IMR-90 (cell line): Measurements from ENCODE around the gene WHRN. TPM values are rescaled to one million over a fixed set of nuclear protein-coding genes. Genes with fewer than 3 reads are reported as not detected.

Source experiments
- ATAC-seq: fragments of 200-7000 bp; cut with Tn5 transposase; 2 replicates; pipeline ENCODE4 v1.9.1; 2020; ENCODE audit warnings: low read depth, mild to moderate bottlenecking, moderate library complexity
- BruUV-seq: library from RNA; stranded (reverse); fragments of 400-500 nt; replicated peaks from 2 replicates; lab custom pipeline; 2021; lab: Mats Ljungman, UMichigan
- CTCF ChIA-PET: fragments of 300-600 bp; formaldehyde crosslinking; extraction: SDS; loops from one replicate; lab custom pipeline; 2021; ENCODE audit warnings: antibody characterized with exemption; lab: Yijun Ruan, JAX
- POLR2A ChIA-PET: fragments of 300-600 bp; sonication (Branson Sonifier 250); formaldehyde crosslinking; loops from one replicate; lab custom pipeline; 2022; ENCODE audit warnings: antibody characterized with exemption; ENCODE audit not compliant: unreplicated experiment; lab: Charles Lee
- DNase-seq: peaks from one replicate; pipeline ENCODE4 v3.0.0; 2013
- H2AFZ ChIP-seq: replicated peaks from 2 replicates; pipeline ENCODE3; 2013; ENCODE audit warnings: low read length, mild to moderate bottlenecking; ENCODE audit not compliant: poor library complexity
- H2AK5ac ChIP-seq: 2 replicates; pipeline ENCODE4 v1.6.1; 2013; ENCODE audit warnings: low read depth, low read length, inconsistent platforms
- H2AK9ac ChIP-seq: replicated peaks from 2 replicates; pipeline ENCODE3; 2013; ENCODE audit warnings: mild to moderate bottlenecking, low read depth, low read length, moderate library complexity; ENCODE audit not compliant: poor library complexity
- H2BK120ac ChIP-seq: 2 replicates; pipeline ENCODE4 v1.6.1; 2013; ENCODE audit warnings: low read depth, low read length, inconsistent platforms
- H2BK15ac ChIP-seq: 3 replicates; pipeline ENCODE4 v1.6.1; 2013; ENCODE audit warnings: low read depth, low read length, inconsistent platforms
- H2BK20ac ChIP-seq: 2 replicates; pipeline ENCODE4 v1.6.1; 2013; ENCODE audit warnings: low read depth, mild to moderate bottlenecking, inconsistent platforms, low read length, moderate library complexity
- H2BK5ac ChIP-seq: 2 replicates; pipeline ENCODE4 v1.6.1; 2013; ENCODE audit warnings: mild to moderate bottlenecking, low read depth, low read length, inconsistent platforms; ENCODE audit not compliant: poor library complexity, severe bottlenecking
- H3K14ac ChIP-seq: replicated peaks from 2 replicates; pipeline ENCODE4 v1.6.1; 2013; ENCODE audit warnings: low read depth, low read length, inconsistent platforms
- H3K18ac ChIP-seq: 2 replicates; pipeline ENCODE4 v1.6.1; 2013; ENCODE audit warnings: low read depth, low read length, control low read depth
- H3K23ac ChIP-seq: 2 replicates; pipeline ENCODE4 v1.6.1; 2013; ENCODE audit warnings: low read depth, low read length, inconsistent platforms
- H3K27ac ChIP-seq: 2 replicates; pipeline ENCODE4 v1.5.1; 2013; ENCODE audit warnings: mild to moderate bottlenecking, control low read depth, low read length; ENCODE audit not compliant: insufficient read depth
- H3K27me3 ChIP-seq: 2 replicates; pipeline ENCODE4 v1.6.1; 2013; ENCODE audit warnings: low read length; ENCODE audit not compliant: control insufficient read depth, insufficient read depth
- H3K36me3 ChIP-seq: 2 replicates; pipeline ENCODE4 v1.6.1; 2013; ENCODE audit warnings: low read length, mixed read lengths; ENCODE audit not compliant: control insufficient read depth, insufficient read depth
- H3K4ac ChIP-seq: 2 replicates; pipeline ENCODE4 v1.6.1; 2013; ENCODE audit warnings: low read depth, low read length, inconsistent platforms
- H3K4me1 ChIP-seq: 2 replicates; pipeline ENCODE4 v1.6.1; 2013; ENCODE audit warnings: low read length, mixed read lengths; ENCODE audit not compliant: control insufficient read depth, insufficient read depth
- H3K4me2 ChIP-seq: 2 replicates; pipeline ENCODE4 v1.6.1; 2013; ENCODE audit warnings: low read depth, mild to moderate bottlenecking, control low read depth, low read length, moderate library complexity
- H3K4me3 ChIP-seq: 2 replicates; pipeline ENCODE4 v1.5.1; 2013; ENCODE audit warnings: low read depth, mild to moderate bottlenecking, control low read depth, low read length, moderate library complexity; ENCODE audit not compliant: insufficient read depth
- H3K56ac ChIP-seq: 2 replicates; pipeline ENCODE4 v1.6.1; 2013; ENCODE audit warnings: low read length, inconsistent platforms; ENCODE audit not compliant: insufficient read depth; ENCODE audit errors: extremely low read depth
- H3K79me1 ChIP-seq, 2 experiments: 2 replicates each; pipeline ENCODE4 v1.6.1; 2013; ENCODE audit warnings: low read length in 2 of 2, inconsistent platforms in 1 of 2, low read depth in 1 of 2
- H3K9ac ChIP-seq: 2 replicates; pipeline ENCODE4 v1.6.1; 2013; ENCODE audit warnings: low read depth, low read length, control low read depth
- H3K9me1 ChIP-seq: 2 replicates; pipeline ENCODE4 v1.6.1; 2013; ENCODE audit warnings: low read length, inconsistent platforms; ENCODE audit not compliant: insufficient read depth
- H3K9me3 ChIP-seq: 2 replicates; pipeline ENCODE4 v1.6.1; 2013; ENCODE audit warnings: low read length; ENCODE audit not compliant: control insufficient read depth, insufficient read depth
- H4K20me1 ChIP-seq: 2 replicates; pipeline ENCODE4 v1.6.1; 2013; ENCODE audit warnings: low read length, inconsistent platforms; ENCODE audit not compliant: insufficient read depth
- H4K5ac ChIP-seq: 2 replicates; pipeline ENCODE4 v1.6.1; 2013; ENCODE audit warnings: mild to moderate bottlenecking, low read depth, low read length, control low read depth
- H4K8ac ChIP-seq, 2 experiments: 2 replicates each; pipeline ENCODE4 v1.6.1; 2013; ENCODE audit warnings: low read depth in 2 of 2, low read length in 2 of 2, control low read depth in 1 of 2, inconsistent platforms in 1 of 2
- H4K91ac ChIP-seq: 2 replicates; pipeline ENCODE4 v1.6.1; 2013; ENCODE audit warnings: low read depth, low read length, inconsistent platforms; ENCODE audit not compliant: insufficient read depth
- CEBPB ChIP-seq: IDR thresholded peaks from 2 replicates; pipeline ENCODE4 v1.6.1; 2012; ENCODE audit warnings: low read depth, low read length, improper control_type of control experiment
- MXI1 ChIP-seq: IDR thresholded peaks from 2 replicates; pipeline ENCODE4 v1.6.1; 2012; ENCODE audit warnings: low read depth, mild to moderate bottlenecking, low read length, moderate library complexity, borderline replicate concordance
- NFE2L2 ChIP-seq: fragments of 150-350 bp; IDR thresholded peaks from 2 replicates; pipeline ENCODE4 v1.6.1; 2016; ENCODE audit warnings: low read depth, mild to moderate bottlenecking, low read length
- RCOR1 ChIP-seq: IDR thresholded peaks from 2 replicates; pipeline ENCODE4 v1.6.1; 2012; ENCODE audit warnings: mild to moderate bottlenecking, low read length, improper control_type of control experiment; ENCODE audit not compliant: insufficient replicate concordance
- USF2 ChIP-seq: fragments of 150-350 bp; IDR thresholded peaks from 2 replicates; pipeline ENCODE4 v1.6.1; 2017; ENCODE audit warnings: mild to moderate bottlenecking, antibody characterized with exemption, low read length, low read depth
- WGBS, 2 experiments: methylation state at CpG; one replicate each; pipeline versions ENCODE4 v1.1.5 to v1.1.7; 2013; ENCODE audit warnings: missing lambda C conversion rate in 2 of 2; ENCODE audit not compliant: insufficient read length in 1 of 2; ENCODE audit errors: extremely low coverage in 2 of 2; 5-methylcytosine and 5-hydroxymethylcytosine counted together
- dilution Hi-C: fragments of 300-500 bp; cut with HindIII; formaldehyde crosslinking; loops from one replicate; pipeline ENCODE4 v1.14.3; 2018; ENCODE audit warnings: low sequenced_read_pairs; ENCODE audit not compliant: unreplicated experiment
- in situ Hi-C: fragments of 300-500 bp; cut with MboI; formaldehyde crosslinking; loops from 3 replicates; pipeline ENCODE4 v1.14.3; 2019; ENCODE audit warnings: low sequenced_read_pairs, inconsistent platforms, mixed read lengths
- intact Hi-C: fragments of 100-400 bp; cut with micrococcal nuclease; formaldehyde crosslinking; loops from 2 replicates; pipeline ENCODE4 v1.10.0; 2022
- polyA plus RNA-seq, 3 experiments: library from polyadenylated mRNA; depleted of rRNA; stranded (reverse); fragments of >200 nt; gene quantifications; 2 replicates each; pipeline ENCODE4 v1.2.3, GENCODE V29; 2012; ENCODE audit warnings: low replicate concordance in 1 of 3
- total RNA-seq: library from RNA; depleted of rRNA; stranded (reverse); fragments of >200 nt; gene quantifications from 2 replicates; pipeline ENCODE4 v1.2.3, GENCODE V29; 2012

WHRN gene
- total and polyA plus RNA-seq, 2 of the 4 experiments (the other 2 are of a cell fraction), result 0.18 to 2.6 TPM

- Histone ChIP-seq H2AFZ (no peak overlapping the region), H3K9ac (peak overlapping the region; percentile 57), H3K36me3 (no peaks in the 10 kb centered on the region), H3K79me1 (peaks cover 3 to 9% of the 10 kb centered on the region in 2 experiments; a peak in 1 of 4 replicates), H2BK15ac (no peak overlapping the region; the same call in 2 of the 3 replicates), H4K20me1 (no peaks in the 10 kb centered on the region), H3K27me3 (no peaks in the 10 kb centered on the region), H3K9me3 (no peaks in the 10 kb centered on the region), H3K23ac (peak overlapping the region; percentile 76), H2AK9ac (peak overlapping the region; percentile 39), H4K8ac (peak overlapping the region; percentile 50 to 92; a peak in 3 of 4 replicates), H4K5ac (peak overlapping the region; percentile 54; the same call in 1 of the 2 replicates), H2BK120ac (peak overlapping the region; percentile 96), H2AK5ac (peak overlapping the region; percentile 47; the same call in 1 of the 2 replicates), H2BK20ac (peak overlapping the region; percentile 90; the same call in 1 of the 2 replicates), H4K91ac (peak overlapping the region; percentile 93), H3K4me3 (no peak overlapping the region), H2BK5ac (no peak overlapping the region), H3K56ac (peak overlapping the region; percentile 55; the same call in 1 of the 2 replicates), H3K9me1 (no peaks in the 10 kb centered on the region), H3K4ac (peak overlapping the region; percentile 80), H3K14ac (peak overlapping the region; percentile 89), H3K4me1 (peaks cover 8% of the 10 kb centered on the region; the same call in 1 of the 2 replicates), H3K27ac (peak overlapping the region; percentile 55; the same call in 1 of the 2 replicates), H3K18ac (no peak overlapping the region; the same call in 1 of the 2 replicates), H3K4me2 (peak overlapping the region; percentile 28; the same call in 1 of the 2 replicates)
- ChIA-PET CTCF (interaction anchor here (1.6 to 2.1 kb wide), 2 partner anchors 9 to 314 kb away, joined by 5 to 6 read pairs; no protein-coding TSS in a partner anchor), POLR2A (interaction anchor here (0.6 to 1.0 kb wide), 2 partner anchors 10 to 317 kb away, joined by 3 to 8 read pairs; no protein-coding TSS in a partner anchor)
- in situ Hi-C loops (no loop called here), dilution Hi-C loops (no loop called here), intact Hi-C loops (loop anchor here (2.0 kb wide), 1 partner anchor 58 kb away; no protein-coding TSS in a partner anchor)
- TF ChIP-seq MXI1 (peak; percentile 63; the same call in 1 of the 2 replicates), NFE2L2 (no peak), CEBPB (peak; percentile 89), USF2 (peak; percentile 60), RCOR1 (no peak)
- no TSS peak for BruUV-seq
- WGBS, 2 experiments, result no CpG with 5 or more reads among the region's 16 CpGs
- peak; percentile 86 for DNase-seq
- no peak for ATAC-seq
Observed at GRCh38 chr9:114396558-114397218, 108.6 kb downstream of the WHRN start.
